ENCODE measurements around the gene GDI2.

DNA sequence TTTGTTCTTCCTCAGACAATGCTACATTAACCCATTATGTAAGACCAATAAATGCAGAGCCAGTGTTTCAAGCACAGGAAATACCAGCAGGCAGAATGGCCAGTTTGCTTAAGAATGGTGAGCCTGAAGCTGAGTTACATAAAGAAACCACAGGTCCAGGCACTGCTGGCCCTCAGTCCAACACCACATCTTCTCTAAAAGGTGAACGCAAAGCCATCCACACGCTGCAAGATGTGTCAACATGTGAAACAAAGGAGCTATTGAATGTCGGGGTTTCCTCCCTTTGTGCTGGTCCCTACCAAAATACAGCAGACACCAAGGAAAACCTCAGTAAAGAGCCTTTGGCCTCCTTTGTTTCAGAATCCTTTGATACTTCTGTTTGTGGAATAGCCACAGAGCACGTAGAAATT, 64.8 kb downstream of the GDI2 start:
- TF ChIP-seq, protein P1, sequence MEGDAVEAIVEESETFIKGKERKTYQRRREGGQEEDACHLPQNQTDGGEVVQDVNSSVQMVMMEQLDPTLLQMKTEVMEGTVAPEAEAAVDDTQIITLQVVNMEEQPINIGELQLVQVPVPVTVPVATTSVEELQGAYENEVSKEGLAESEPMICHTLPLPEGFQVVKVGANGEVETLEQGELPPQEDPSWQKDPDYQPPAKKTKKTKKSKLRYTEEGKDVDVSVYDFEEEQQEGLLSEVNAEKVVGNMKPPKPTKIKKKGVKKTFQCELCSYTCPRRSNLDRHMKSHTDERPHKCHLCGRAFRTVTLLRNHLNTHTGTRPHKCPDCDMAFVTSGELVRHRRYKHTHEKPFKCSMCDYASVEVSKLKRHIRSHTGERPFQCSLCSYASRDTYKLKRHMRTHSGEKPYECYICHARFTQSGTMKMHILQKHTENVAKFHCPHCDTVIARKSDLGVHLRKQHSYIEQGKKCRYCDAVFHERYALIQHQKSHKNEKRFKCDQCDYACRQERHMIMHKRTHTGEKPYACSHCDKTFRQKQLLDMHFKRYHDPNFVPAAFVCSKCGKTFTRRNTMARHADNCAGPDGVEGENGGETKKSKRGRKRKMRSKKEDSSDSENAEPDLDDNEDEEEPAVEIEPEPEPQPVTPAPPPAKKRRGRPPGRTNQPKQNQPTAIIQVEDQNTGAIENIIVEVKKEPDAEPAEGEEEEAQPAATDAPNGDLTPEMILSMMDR (IDR thresholded peaks at IDR 0.05) = no peak
- TF ChIP-seq POLR2A (IDR thresholded peaks at IDR 0.05) = no peak

Data from right lobe of liver (tissue), 4 donors.